ENCODE measurements around the gene TMEM130.
"Not testable (repeated sequence)": the region's sequence is repeated elsewhere in the genome, so short reads cannot be mapped to it uniquely, and the experiment has no call there.

TMEM130 gene

DNA sequence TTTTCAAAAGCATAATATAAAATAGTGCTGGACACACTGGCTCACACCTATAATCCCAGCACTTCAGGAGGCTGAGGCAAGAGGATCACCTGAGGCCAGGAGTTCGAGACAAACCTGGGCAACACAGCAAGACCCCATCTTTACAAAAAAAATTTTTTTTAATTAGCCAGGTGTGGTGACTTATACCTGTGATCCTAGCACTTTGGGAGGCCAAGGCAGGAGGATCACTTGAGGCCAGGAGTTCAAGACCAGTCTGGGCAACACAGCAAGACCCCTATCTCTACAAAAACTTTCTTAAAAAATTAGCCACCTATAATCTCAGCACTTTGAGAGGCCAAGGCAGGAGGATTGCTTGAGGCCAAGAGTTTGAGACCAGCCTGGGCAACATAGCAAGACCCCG, 27.3 kb downstream of the TMEM130 start:
- not testable (repeated sequence) for DNase-seq (ENCODE audit: low read depth in 1 of 2, low spot score in 1 of 2)

DNA sequence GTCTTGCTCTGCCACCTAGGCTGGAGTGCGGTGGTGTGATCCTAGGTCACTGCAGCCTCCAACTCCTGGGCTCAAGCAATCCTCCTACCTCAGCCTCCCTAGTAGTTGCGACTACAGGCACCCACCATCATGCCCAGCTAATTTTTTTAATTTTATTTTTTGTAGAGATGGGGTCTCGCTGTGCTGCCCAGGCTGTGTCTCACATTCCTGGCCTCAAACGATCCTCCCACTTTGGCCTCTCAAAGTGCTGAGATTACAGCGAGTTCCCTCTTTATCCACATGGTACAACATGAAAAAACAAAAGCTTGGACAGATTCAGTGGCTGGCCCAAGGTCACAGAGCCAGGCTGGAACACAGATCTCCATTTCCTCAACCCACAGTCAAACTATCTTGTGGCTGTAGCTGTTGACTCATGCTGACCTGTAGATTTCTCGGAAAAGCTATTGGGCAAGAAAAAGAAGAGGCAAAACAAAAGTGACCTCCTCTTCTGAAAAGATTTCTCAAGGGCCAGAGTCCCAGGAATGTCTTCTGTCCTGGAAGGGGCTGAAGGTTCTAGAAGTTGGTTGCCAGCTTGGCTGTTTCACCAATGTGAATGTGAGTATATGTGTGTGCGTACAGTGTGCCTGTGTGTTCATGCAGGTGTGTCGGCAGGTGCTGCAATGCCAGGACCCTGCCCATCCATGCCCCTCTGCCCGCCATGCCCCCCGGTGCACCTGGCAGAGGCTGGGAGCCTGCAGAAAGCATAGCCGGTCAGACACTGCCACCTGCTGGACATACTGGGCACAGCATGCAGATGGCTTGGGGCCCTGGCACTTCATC, 28.4 kb downstream of the TMEM130 start:
- DNase-seq (ENCODE audit: low read depth in 1 of 2, low spot score in 1 of 2): peak; percentile 44 to 62

- no peak for DNase-seq (ENCODE audit: low read depth in 1 of 2, low spot score in 1 of 2)
Measured at GRCh38 chr7:98840722-98841121, 29.1 kb downstream of the TMEM130 start.

GRCh38 chr7:98840096-98840495, 29.7 kb downstream of the TMEM130 start:
- DNase-seq (ENCODE audit: low read depth in 1 of 2, low spot score in 1 of 2): no peak

- DNase-seq (ENCODE audit: low read depth in 1 of 2, low spot score in 1 of 2): no peak
Measured at GRCh38 chr7:98837630-98837972, 32.2 kb downstream of the TMEM130 start.

DNA sequence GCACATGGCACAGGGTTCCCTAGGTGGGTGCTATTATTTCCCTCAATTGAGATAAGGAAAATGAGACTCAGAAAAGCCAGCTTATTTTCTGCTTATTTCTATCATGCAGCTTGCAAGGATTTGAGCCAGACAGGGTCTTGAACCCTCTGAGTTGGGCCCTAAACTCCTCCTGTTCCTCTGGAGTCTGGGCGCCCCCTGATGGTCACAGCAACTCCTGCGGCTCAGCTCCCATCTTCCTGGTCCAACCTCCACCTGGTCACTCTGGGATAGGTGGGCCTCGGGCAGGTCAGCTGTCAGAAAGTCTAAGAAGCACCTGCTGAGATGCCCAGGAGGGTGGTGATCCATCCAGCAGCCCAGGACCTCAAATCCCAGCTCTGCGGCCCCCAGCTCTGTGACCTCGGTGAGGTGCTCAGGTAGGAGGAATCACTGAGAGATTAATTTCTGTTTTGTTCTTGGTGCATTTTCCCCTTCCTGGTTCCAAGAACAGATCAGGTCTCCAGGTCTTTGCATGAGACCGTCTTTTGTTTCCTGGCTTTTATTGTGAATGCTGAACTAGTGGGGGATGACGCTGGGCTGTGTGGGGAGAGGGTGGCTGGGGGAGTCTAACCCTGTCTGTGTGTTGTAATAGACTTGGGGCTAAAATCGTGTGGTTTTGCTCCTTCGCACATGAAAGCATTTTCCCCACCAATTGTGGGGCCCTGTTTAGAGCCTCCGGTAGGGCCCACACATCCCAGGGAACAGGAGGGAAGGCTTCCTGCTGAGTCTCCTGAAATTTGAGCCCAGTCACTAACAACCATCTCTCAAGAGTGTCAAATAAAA, 32.8 kb downstream of the TMEM130 start:
- no peak for DNase-seq (ENCODE audit: low read depth in 1 of 2, low spot score in 1 of 2)

DNA sequence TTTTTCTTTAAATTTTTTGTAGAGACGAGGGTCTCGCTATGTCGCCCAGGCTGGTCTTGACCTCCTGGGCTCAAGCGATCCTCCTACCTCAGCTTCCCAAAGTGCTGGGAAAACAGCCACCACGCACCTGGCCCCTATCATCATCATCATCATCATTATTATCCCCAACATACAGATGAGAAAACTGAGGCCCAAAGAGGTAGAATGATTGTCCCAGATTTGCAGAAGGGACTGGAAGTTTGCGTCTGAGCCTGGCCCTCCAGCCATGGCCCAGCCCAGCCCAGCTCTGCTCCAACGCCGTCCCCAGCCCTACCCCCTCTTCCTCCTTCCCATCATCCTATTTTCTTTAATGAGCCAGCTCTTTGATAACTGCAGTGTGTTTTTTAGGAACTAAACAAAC, 34.9 kb downstream of the TMEM130 start:
- DNase-seq (ENCODE audit: low read depth in 1 of 2, low spot score in 1 of 2): no peak

- DNase-seq (ENCODE audit: low read depth in 1 of 2, low spot score in 1 of 2): no peak
Measured at GRCh38 chr7:98833022-98833421, 36.8 kb downstream of the TMEM130 start.

DNA sequence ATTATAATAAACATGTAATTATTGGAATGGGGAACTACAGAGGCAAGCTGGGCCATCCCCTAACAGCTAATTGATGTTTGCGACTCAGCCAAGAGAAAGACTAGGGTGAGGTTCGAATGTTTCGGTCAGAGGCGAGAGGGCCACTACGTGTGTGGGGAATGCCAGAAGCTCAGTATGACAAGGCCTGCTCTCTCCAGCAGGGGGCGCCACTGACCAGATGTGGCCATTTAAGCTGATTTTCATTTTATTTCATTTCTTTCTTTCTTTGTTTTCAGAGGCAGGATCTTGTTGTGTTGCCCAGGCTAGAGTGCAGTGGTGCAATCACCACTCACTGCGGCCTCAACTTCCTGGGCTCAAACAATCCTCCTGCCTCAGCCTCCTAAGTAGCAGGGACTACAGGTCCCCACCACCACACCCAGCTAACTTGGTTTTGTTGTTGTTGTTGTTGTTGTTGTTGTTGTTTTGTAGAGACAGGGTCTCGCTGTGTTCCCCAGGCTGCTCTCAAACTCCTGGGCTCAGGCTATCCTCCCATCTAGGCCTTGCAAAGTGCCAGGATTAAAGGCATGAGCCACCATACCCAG, 38.1 kb downstream of the TMEM130 start:
- peak in 1 of 2 donors; percentile 13 for DNase-seq (ENCODE audit: low read depth in 1 of 2, low spot score in 1 of 2)

DNA sequence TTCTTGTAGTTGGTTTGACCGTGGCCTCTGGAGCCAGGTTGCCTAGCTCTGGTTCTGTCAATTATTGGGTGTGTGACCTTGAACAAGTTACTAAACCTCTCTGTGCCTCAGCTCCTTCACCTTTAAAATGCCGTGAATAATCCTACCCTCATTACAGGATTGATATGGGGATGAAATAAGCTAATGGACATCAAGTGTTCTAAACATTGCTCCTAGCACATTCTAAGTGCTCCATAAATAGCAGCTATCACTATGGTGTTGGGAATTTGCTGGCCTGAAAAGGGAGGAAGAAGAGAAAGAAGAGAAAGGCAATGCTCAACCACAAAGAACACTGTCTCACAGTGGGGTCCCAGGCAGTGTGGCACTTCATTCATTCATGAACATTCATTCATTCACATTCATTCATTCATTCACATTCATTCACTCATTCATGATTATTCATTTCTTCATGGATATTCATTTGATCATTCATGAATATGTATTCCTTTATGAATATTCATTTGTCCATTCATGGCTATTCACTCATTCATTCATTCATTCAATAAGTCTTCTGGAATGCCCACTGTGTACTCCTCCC, 38.8 kb downstream of the TMEM130 start:
- DNase-seq (ENCODE audit: low read depth in 1 of 2, low spot score in 1 of 2): no peak

DNA sequence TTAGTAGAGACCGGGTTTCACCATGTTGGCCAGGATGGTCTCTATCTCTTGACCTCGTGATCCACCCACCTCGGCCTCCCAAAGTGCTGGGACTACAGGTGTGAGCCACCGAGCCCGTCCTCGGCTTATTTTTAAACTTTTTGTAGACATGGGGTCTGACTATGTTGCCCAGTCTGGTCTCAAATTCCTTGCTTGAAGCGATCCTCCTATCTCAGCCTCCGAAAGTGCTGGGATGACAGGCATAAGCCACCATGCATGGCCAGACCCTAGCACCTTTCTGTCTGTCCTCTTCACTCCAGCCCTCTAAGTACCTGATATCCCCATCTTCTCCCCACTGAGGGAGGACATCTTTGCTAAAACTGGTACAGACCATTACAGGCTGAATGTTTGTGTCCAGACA, 41.4 kb downstream of the TMEM130 start:
- no peak for DNase-seq (ENCODE audit: low read depth in 1 of 2, low spot score in 1 of 2)

GRCh38 chr7:98827258-98827657, 42.6 kb downstream of the TMEM130 start:
- DNase-seq (ENCODE audit: low read depth in 1 of 2, low spot score in 1 of 2): no peak

DNA sequence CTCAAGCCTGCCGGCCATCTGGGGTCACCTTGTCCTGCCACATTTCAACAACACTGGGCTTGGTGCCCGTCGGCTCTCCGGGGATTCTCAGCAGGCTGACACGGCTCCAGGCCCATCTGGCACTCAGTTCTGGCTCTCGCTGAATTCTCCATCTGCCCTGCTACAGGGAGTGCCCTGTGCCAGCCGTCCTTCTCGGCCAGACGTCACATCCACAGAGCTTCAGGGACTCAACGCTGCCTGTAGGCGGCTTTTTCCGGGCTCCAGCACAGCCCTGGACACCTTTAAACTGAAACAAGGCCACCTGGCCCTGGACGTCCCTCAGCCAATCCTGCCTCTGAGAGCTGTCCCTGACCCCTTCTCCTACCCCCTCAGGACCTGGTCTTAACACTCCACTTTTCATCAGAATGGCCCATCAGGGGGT, 43.0 kb downstream of the TMEM130 start:
- no peak for DNase-seq (ENCODE audit: low read depth in 1 of 2, low spot score in 1 of 2)

- DNase-seq (ENCODE audit: low read depth in 1 of 2, low spot score in 1 of 2): no peak
Measured at GRCh38 chr7:98826387-98826786, 43.4 kb downstream of the TMEM130 start.

- no peak for DNase-seq (ENCODE audit: low read depth in 1 of 2, low spot score in 1 of 2)
Measured at GRCh38 chr7:98823226-98823625, 46.6 kb downstream of the TMEM130 start.

DNA sequence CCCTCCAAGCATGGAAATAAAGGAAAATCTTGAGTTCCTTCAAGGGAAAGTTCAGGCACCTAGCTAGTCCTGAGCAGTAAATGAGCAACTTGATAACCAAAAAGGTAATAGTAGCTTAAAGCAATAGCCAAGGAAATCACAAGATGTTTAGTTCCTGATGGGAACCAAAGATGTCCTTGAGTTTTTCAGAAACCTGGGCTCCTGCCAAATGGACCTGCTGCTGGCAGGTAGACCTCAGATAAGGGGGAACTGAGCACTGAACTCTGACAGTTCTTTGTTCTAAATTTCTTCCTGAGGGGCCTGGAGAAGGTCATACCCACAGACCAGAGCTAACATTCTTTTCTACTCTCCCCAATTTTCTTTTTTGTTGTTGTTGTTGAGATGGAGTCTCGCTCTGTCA, 48.5 kb downstream of the TMEM130 start:
- DNase-seq (ENCODE audit: low read depth in 1 of 2, low spot score in 1 of 2): no peak

DNA sequence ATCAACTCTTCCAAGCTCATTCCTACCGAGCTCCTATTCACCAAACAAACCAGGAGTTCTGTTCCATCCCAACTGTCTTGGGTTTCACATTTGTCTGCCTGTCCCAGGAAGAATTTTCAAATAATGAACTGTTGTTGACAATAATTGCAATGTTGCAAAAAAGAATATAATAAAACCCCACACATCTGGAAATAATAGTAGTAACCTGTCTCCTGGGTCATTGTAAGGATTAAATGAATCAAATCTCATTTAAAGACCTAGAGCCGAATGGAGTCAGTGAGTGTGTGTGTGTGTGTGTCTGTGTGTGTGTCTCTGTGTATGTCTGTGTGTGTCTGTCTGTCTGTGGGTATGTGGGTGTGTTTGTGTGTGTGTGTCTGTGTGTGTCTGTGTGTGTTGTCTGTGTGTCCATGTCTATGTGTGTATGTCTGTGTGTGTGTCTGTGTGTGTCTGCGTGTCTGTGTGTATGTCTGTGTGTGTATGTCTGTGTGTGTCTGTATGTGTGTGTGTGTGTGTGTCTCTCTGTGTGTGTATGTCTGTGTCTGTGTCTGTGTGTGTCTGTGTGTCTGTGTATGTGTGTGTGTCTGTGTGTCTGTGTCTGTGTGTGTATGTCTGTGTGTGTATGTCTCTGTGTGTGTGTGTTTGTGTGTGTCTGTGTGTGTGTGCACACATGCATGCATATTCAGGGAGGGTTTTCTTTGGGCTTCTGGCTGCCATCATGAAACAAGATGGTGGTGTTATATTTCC, 52.7 kb downstream of the TMEM130 start:
- no peak for DNase-seq (ENCODE audit: low read depth in 1 of 2, low spot score in 1 of 2)

- DNase-seq (ENCODE audit: low read depth in 1 of 2, low spot score in 1 of 2): no peak
Measured at GRCh38 chr7:98816241-98816640, 53.6 kb downstream of the TMEM130 start.

GRCh38 chr7:98815313-98815712, 54.5 kb downstream of the TMEM130 start:
- DNase-seq (ENCODE audit: low read depth in 1 of 2, low spot score in 1 of 2): no peak

- DNase-seq (ENCODE audit: low read depth in 1 of 2, low spot score in 1 of 2): no peak
Measured at GRCh38 chr7:98811299-98811698, 58.5 kb downstream of the TMEM130 start.
